OCI-LY7 (cell line): ENCODE data around the gene CCL25.

Experiments
- CTCF ChIP-seq: fragments of 200-600 bp; sonication (generic); conservative IDR thresholded peaks from 2 replicates; pipeline ENCODE4 v1.5.1; 2014; ENCODE audit warnings: mild to moderate bottlenecking, antibody characterized with exemption, low read length, moderate library complexity, mixed read lengths
- EZH2phosphoT487 ChIP-seq: fragments of 200-600 bp; sonication (generic); IDR thresholded peaks from 2 replicates; pipeline ENCODE4 v1.6.1; 2018; ENCODE audit warnings: low read depth, borderline replicate concordance, mild to moderate bottlenecking, mixed run types, antibody characterized with exemption, low read length, moderate library complexity, mixed read lengths

GRCh38 chr19:8021374-8021773 is 31.2 kb upstream of the CCL25 start:
- TF ChIP-seq CTCF (no peak), EZH2phosphoT487 (no peak)
